Heart left ventricle (tissue), 13 donors: Measurements from ENCODE around the gene OR10C1.

Source experiments
- CTCF ChIP-seq, 12 donors: fragments of 200-600 bp; sonication (generic) in 4 of 12; IDR thresholded peaks; one replicate each; pipeline versions ENCODE4 v1.5.0 to v1.8.0; 2018 to 2022; ENCODE audit warnings: antibody characterized with exemption in 12 of 12, mild to moderate bottlenecking in 5 of 12
- POLR2A ChIP-seq, 2 donors: fragments of 450-650 bp; IDR thresholded peaks; one replicate each; pipeline ENCODE4 v1.6.1; 2017; ENCODE audit warnings: antibody characterized with exemption in 2 of 2, mild to moderate bottlenecking in 2 of 2, moderate library complexity in 2 of 2
- donor health status: ischemic (EF 13 %, LVEDD 7.1; RV severe dilation, severe dysfunction).
- donor health status: DM: no; HTN: yes; CAD: no.
- donor health status: DM: no; HTN: no; CAD: no.
- donor health status: ischemic (EF 25% LVEDD 6.9; RV normal size, moderate dysfunction).
- donor health status: ischemic (EF 25% LVEDD 5.7; RV mildly dilated, moderate dysfunction).
- donor health status: ischemic (EF 35%, LVEDD 5.7; RV mildly dilated, moderate dysfunction).
- donor health status: nonischemic (EF 11% LVEDD 7.7; RV severe dilation, severe dysfunction).
- donor health status: DM: yes; HTN: yes; CAD: no.
- donor health status: PGD.
- donor health status: ischemic (EF 29% LVEDD 5.4; RV normal size, mild dysfunction).
- donor health status: nonischemic (EF 23%, LVEDD 6.1; RV moderate dilation, normal function).

DNA sequence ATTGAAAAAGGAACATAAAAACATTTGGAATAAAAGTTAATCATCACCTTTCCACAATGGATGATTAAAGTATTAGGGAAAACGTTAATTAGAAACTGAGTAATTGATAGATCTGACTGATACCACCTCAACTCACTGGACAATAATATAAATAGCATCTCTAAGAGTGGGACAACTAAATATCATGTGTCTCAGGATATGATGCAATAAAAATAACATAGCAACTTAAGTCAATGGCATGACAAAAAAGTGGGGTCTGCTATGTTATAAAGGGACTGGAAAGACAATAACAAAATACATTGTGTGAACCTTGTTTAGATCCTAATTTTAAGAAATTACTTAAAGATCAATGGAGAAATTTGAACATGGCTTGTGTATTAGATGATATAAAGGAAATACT, 14.0 kb upstream of the OR10C1 start:
- TF ChIP-seq CTCF (IDR thresholded peaks at IDR 0.05) (no peak), POLR2A (IDR thresholded peaks at IDR 0.05) (no peak)
